ENCODE data around the gene MEI4. TPM values are rescaled to one million over a fixed set of nuclear protein-coding genes. Genes with fewer than 3 reads are reported as not detected.

The MEI4 gene
- total and polyA plus RNA-seq, 2 of the 13 experiments (the other 11 are each of a cell fraction or from before 2014, with no cell fraction given), result not detected

- TF ChIP-seq GABPA (IDR thresholded peaks at IDR 0.05; ENCODE audit: low read depth, low read length), result no peak
- peak; percentile 29; the same call in 1 of the 2 replicates for TF ChIP-seq GABPA (CRISPR knock-in tag; IDR thresholded peaks at IDR 0.05; ENCODE audit: low read depth)
- TF ChIP-seq ZNF607 (CRISPR knock-in tag; IDR thresholded peaks at IDR 0.05; ENCODE audit: borderline replicate concordance), result peak; percentile 35; the same call in 1 of the 2 replicates
- TF ChIP-seq ZBTB44 (CRISPR knock-in tag; IDR thresholded peaks at IDR 0.05), result no peak
- TF ChIP-seq ZBTB10 (CRISPR knock-in tag; IDR thresholded peaks at IDR 0.05; ENCODE audit: borderline replicate concordance), result peak; percentile 57; the same call in 1 of the 2 replicates
- peak; percentile 83; the same call in 1 of the 2 replicates for TF ChIP-seq FOXK1 (CRISPR knock-in tag; IDR thresholded peaks at IDR 0.05; ENCODE audit: borderline replicate concordance, low read depth)
- TF ChIP-seq BCL6 (CRISPR knock-in tag; IDR thresholded peaks at IDR 0.05), result peak; percentile 82
- TF ChIP-seq ZBTB25 (CRISPR knock-in tag; IDR thresholded peaks at IDR 0.05), result peak; percentile 61; the same call in 1 of the 2 replicates
- no peak for TF ChIP-seq ZNF703 (CRISPR knock-in tag; IDR thresholded peaks at IDR 0.05; ENCODE audit: borderline replicate concordance)
- no peak for TF ChIP-seq ZNF740 (CRISPR knock-in tag; IDR thresholded peaks at IDR 0.05)
- peak; percentile 34; the same call in 1 of the 2 replicates for TF ChIP-seq ZNF580 (CRISPR knock-in tag; IDR thresholded peaks at IDR 0.05; ENCODE audit: borderline replicate concordance, low read depth)
- 0 out of 2 replicates have a peak, but pooled peaks have one; percentile 76 for TF ChIP-seq KLF11 (CRISPR knock-in tag; IDR thresholded peaks at IDR 0.05)
- peak; percentile 23; the same call in 1 of the 2 replicates for TF ChIP-seq ARID4A (CRISPR knock-in tag; IDR thresholded peaks at IDR 0.05; ENCODE audit: borderline replicate concordance)
- TF ChIP-seq SRSF1 (optimal IDR thresholded peaks at IDR 0.05; ENCODE audit: low read depth, low read length), result no peak
- no peak for TF ChIP-seq CC2D1A (CRISPR knock-in tag; IDR thresholded peaks at IDR 0.05)
- TF ChIP-seq SP5 (CRISPR knock-in tag; IDR thresholded peaks at IDR 0.05; ENCODE audit: borderline replicate concordance, low read depth), result peak; percentile 31; the same call in 1 of the 2 replicates
- TF ChIP-seq ZNF362 (CRISPR knock-in tag; IDR thresholded peaks at IDR 0.05; ENCODE audit: borderline replicate concordance), result peak; percentile 12; the same call in 1 of the 2 replicates
Measured at GRCh38 chr6:77834591-77834996, 181.8 kb downstream of the MEI4 start (continued).

Measured in HepG2 (cell line).